Activated CD8-positive, alpha-beta memory T cell treated with anti-CD3 and anti-CD28 coated beads, Interleukin-2, amount 50 U/mL, for 24 hours (primary cell): ENCODE results near the gene SLAMF1.

Source experiments
- DNase-seq: peaks from one replicate; pipeline ENCODE4 v3.0.0-alpha.2; 2020; ENCODE audit errors: extremely low read depth

The SLAMF1 gene

DNA sequence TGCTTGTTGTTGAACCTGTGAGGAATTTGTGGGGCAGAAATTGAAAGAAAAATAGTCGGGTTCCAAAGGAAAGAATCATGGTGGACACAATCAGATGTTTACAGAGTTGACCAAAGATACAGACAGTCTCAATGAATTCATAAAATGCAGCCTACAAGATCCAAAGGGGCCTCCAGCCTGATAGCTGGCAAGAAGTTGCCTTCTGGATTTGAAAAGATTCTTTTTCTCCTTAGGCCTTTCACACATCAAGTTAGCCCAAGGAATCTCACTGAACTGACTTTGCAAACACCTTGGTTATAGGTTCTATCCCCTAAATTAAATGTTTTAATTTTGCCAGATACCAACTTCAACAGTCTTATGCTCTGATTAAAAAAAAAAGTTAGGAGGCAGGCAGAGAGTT, 21.5 kb downstream of the SLAMF1 start:
- no peak for DNase-seq

DNA sequence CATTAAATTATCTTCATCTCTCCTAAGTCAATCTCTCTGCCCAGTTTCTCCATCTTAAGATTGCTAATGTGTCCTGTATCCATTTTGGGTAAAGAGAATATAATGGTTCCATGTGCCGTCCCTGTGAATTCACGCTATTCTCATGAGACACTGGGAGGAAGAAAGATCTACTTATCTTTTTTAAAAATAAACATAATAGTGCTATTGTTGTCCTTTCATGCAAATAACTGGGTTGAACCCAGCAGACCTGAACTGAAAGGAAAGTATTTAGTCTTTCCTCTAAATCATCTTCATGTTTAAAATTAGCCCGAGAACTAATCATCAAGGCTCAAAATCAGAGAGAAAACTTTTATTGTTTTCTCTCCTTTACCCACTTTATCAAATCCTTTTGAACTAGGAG, 22.4 kb downstream of the SLAMF1 start:
- DNase-seq: no peak

DNA sequence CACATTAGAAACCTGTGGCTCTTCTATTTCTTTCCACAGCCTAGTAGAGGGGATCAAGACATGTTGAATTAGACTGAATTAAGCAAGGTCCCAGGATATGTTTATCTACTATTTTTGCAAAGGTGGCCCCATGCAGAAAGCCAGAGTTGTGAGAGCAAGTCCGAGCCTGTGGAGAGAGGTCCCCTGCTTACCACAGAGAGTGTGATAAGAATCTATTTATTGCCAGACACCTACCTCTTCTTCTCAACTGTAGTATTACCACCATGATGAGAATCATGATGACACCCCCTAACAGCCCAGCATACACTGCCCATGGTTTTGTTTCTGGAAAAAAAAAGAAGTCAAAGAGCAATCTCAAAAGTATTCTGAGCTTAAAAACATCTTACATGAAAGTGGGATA, 23.0 kb downstream of the SLAMF1 start:
- no peak for DNase-seq

DNA sequence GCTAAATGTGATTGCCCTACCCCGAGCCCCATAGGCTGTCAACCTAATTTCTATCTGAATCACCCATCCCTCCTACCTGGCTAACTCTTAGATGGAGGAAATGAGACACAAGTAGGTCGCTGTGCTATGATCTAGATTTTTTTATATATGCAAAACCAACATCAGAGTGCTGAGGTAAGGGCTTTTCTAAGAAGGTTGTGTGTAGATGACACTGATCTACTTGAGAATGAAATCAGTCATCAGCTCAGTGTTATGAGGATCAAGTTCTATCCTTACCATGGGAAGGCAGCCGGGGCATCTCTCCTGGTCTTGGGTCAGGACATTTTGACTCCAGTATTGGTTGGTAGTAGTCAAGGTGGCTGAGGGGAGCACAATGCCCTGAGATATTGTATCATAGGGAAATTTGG, 23.6 kb downstream of the SLAMF1 start:
- DNase-seq: no peak

DNA sequence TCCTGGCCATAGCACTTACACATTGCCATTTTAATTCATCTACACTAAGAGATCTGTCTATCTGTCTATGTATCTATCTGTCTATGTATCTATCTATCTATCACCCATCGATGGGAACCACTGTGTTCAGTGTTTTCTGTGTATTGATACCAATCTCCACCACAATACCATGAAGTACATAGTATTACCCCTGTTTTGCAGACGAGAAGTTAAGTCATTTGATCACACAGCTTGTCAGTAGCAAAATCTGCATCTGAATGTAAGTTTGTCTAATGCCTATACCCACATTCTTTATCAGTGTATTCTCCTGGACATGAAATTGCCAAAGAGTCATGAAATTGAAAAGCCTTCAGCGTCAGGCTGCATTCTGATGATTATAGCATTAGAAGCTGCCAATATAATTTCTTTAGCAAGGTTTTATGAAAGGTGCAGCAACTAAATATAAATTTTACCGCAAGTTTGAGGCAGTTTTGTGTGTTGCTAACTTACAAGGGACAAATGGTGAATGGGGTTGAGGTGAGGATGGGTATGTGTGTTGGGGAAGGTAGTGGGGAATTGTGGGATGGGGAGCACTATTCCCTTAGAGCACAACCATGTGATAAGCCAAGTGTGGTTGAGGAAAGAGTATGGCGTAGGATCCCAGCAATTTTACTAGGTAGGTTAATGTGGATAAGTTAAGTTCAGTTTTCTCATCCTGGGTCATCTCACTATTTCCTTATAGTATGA, 24.2 kb downstream of the SLAMF1 start:
- no peak for DNase-seq

DNA sequence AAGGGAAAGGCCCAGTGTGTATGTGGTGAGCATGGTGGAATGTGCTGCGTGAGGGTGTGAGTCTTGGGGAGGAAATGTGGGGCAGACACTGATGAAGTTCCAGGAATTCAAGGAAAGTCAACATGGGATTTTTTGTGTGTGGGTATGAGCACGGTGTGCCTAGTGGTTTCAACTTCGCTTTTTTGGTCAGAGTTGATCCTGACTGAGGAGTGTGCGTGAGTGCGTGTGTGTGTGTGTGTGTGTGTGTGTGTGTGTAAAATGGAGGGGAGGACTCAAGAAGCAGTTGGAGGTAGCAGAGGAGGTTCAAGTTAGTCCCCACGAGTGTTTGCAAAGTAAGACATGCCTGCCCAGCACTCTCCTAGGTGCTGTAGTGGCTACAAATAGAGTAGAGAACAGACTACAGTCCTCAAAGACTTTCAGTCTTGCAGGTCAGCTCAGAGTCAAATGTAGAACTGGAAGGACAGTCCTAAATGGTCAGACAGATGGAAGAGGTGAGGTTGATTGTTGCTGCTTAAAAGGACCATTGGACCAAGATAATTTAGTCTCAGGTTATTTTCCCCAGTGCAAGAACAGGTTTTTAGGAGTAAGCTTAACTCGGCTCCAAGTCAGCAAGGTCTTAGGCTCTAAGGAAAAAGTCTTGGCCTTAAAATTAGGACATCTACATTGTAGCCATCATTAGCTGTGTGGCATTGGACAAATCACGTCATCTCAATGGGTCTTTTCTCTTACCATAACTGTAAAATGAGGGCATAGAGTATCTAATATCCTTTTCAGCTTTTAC, 25.0 kb downstream of the SLAMF1 start:
- no peak for DNase-seq

DNA sequence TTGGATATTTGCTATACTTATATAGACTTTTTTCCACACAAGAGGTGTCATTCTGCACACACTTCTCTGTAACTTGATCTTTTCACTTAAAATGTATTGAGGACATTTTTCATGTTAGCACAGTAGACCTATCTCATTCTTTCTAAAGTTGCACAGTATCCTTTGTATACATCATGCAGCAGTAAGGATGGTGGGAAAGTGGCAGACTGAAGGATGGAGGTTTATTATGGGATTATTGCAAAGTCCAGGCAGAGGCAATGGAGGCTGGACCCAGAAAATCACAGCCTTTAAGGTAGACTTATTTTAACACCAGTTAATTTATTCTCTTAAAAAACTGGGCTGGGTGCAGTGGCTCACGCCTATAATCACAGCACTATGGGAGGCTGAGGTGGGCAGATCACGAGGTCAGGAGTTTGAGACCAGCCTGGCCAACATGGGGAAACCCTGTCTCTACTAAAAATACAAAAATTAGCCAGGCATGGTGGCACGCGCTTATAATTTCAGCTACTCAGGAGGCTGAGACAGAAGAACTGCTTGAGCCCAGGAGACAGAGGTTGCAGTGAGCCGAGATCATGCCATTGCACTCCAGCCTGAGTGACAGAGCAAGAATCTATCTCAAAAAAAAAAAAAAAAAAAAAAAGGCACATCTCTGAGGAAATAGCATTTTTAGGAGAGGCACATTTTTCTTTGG, 25.8 kb downstream of the SLAMF1 start:
- DNase-seq: no peak

DNA sequence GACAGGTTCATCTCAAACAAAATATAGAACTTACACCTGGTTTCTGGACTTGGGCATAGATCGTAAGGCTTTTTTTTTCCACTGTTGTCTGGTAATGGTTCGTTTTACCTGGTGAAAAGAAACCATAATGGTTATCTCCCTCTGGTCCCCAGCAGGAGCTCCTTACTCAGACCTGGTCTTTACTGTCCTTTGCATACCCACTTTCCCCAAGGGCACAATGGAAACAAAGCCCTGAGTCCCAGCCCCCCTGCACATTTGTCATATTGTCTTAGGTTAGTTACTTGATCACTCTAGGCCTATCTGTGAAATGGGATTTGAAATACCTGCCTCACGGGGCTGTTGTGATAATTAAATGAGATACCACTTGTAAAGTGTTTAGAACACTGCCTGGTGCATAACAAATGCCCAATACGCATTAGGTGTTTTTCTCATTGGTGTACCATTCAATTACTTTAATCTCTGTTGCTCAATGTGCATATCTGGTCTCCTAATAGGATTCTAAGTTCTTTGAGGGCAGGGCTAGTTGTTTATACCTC, 27.0 kb downstream of the SLAMF1 start:
- no peak for DNase-seq

DNA sequence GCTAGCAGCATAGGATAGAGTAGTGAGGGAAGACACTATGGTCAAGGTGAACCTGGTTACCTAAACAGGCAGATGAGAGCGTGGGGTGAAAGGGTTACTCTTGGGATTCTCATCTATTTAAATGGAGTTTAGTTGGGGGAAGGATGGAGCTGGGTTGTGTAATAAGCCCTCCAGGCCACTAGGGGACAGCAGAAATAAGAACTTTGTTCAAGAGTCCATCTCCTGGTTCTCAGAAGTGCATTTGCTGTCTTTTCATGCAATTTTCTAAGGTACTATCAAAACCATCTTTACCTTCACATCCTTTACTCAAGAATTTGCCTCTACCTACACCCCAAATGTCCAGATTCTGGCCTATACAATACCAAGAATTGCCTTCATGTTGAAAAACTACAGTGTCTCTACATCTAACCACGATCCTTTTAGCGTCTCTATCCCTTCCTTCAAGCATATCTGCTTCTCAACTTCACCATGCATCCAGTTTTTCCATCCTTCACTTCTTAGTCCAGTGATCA, 28.0 kb downstream of the SLAMF1 start:
- DNase-seq: no peak

DNA sequence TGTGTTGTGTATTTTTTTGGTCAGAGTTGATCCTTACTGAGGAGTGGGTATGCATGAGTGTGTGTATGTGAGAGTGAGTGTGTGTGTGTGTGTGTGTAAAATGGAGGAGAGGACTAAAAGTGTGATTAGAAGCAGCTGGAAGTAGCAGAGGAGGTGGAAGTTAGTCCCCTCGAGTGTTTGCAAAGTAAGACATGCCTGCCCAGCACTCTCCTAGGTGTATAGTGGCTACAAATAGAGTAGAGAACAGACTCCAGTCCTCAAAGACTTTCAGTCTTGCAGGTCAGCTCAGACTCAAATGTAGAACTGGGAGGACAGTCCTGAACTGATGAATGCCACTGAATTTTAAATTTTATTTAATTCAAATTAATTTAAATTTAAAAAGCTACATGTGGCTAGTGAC, 28.5 kb downstream of the SLAMF1 start:
- DNase-seq: no peak

DNA sequence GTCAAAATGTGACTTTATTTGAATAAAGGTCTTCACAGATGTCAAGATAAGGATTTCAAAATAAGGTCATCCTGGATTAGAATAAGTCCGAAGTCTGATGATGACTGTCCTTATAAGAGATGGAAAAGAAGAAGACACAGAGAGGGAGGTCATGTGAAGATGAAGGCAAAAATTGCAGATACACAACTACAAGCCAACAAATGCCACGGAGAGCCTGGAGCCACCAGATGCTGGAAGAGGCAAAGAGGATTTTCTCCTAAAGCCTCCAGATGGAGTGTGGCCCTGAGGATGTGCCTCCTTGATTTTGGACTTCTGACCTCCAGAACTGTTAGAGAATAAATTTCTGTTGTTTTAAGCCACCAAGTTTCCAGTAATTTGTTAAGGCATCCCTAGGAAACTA, 31.2 kb downstream of the SLAMF1 start:
- DNase-seq: no peak

DNA sequence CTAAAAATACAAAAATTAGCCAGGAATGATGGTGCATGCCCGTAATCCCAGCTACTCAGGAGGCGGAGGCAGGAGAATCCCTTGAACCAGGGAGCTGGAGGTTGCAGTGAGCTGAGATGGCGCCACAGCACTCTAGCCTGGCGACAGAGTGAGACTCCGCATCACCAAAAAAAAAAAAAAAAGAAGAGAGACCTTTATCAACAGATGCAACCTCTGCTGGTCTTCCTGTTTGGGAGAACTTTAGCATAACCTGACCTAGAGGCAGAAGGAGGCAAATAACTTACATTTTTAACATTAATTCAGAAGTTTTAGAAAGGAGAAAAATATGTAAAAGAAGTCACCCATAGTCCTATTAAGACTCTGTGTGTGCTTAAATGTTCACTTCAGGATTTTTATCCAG, 32.4 kb downstream of the SLAMF1 start:
- no peak for DNase-seq

DNA sequence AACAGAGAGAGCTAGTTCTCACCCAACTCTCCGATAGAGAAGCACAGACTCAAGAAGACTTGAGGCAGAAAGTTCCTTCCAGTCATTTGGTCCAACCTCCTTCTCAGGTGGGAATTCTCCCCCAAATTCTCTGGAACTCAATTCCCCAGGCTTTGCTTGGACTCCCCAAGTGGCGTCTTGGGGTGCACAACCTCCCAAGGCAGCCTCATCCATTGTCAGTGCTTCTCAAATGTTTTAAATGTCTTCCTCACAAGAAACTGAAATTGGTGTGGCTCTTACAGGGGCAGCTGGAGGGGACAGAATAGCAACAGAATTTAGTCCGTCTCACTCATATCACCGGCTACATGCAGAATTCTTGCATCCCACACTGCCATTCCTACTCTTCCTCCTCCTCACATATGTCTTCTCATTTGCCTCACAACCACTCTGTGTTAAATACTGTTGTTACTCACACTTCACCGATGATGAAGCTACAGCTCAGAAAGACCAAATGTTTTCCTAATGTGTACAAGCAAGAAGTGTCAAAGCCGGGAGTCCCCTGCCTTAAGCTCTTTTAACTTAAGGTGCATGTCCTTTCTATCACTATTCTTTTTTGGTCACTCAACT, 34.1 kb downstream of the SLAMF1 start:
- no peak for DNase-seq

DNA sequence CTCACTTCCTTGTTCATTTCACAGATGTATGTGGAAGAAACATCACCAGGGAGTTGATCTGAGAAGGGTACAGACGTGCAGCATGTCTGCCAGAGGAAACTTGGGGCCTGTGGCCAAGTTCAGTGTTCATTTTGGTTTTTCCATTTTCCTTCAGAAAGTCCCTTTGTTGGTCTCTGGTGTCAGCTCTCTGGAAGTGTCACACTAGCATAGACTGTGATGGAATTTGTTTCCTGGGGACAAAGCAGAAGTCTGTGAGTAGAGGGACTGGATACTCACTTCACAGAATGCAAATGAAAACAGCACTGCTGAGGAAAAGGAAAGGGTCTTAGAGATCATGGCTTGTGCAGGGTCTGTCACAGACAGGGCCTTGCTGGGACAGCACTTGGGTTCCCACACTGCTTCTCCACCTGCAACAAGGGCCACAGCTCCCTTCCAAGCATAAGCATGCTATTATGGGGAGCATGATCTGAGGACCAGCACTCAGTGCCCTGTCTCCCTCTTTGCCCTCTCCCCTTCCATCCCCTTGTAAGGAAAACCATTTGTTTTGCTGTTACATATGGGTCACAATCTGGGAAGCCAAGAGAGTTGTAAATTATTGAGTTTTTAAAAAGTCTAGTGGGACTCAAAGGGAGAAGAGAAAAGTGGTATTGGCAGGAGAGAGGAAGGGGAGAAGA, 36.1 kb downstream of the SLAMF1 start:
- no peak for DNase-seq

DNA sequence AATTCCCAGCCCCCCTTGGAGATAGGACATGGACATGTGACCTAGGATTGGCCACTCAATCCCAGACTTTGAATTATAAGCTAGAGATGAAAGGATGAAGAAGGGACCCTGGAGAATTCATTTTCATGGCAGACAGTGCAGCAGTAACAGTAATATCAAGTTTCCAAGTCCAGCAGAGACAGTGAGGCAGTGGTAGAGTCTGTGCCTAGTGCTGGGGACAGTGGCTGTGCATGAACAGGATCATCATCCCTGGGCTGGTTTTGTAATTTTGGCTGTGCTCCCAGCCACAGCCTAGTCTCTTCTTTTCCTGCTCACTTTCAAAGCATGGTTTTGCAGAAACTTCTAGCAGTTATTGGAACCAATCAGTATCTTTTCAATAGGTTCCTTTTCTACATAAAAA, 37.9 kb downstream of the SLAMF1 start:
- DNase-seq: no peak

DNA sequence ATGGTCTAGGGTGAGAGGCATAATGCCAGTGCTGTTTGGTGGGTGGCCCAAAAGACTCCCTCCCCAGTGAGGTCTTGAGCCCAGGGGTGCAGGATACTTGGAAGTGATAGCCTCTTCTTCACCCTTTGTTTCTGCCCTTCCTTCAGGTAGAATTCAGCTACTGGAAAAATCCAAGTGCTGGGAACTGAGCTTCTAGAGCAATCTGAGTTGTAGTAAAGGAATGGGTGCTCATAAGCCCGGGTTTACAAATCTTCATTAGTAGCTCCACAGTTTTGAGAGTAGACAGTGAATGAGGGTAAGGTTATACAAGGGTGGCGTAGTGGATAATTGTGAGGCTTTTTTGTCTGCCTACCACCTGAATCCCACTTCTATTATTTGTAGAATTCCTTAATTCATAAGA, 38.3 kb downstream of the SLAMF1 start:
- no peak for DNase-seq

DNA sequence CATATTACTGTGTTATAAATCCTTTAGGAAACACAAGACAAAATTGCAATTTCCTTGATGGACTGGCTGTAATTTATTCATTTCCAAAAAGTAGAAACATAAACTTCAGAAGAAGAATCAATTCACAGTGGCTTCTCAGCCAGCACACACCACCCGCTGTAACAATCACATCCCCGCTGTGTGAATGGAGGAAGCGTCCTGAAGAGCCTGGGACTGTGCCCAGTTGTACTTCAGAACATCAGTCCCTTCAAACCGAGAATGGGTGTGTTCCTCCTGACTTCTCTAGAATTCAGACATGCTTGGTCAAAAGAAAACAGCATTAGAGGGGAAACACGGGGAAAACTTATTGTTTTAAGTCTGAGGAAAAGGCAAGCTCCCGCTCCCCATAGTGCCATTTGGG, 38.8 kb downstream of the SLAMF1 start:
- no peak for DNase-seq

DNA sequence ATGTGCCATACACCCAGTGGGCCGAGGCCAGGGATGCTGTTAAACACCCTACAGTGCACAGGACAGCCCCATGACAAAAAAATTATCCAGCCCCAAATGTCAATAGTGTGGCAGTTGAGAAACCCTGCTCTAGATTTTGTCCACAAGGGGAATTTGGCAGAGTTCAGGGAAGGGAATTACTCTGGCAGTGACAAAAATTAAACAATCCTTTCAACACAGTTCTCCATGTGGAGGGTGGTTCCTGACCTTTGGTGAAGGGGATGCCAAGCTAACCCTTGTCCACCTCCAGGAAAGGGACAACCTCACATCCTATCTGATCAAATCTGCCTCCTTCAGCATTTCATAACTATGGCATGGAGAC, 39.2 kb downstream of the SLAMF1 start:
- DNase-seq: no peak

DNA sequence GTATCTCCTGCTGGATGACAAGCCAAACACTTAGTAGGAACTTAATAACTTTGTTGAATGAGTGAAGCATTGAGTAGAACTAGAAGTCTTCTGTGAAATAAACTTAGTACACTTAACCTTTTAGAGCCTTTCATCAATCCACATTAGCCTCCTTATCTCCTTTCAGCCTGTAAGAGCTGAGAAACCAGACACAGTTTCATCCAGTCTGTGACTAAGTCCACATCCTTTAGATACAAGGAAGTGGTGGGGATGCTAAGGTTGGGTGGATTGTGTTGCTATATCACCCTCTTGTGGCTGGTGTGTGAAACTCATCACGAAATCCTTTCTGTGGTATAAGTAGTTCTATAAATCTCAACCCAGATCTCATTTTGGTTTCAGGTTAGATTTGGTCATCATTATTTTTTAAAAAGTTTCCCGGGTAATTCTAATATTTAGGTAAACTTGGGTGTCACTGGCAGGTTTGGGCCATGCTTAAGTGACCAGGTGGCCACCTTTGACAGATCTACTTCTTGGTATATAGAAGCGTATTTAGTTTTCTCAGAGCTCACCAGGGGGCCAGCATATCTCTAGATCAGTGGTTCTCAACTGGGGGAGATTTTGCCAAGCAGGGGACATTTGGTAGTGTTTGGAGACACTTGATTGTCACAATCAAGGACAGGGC, 39.7 kb downstream of the SLAMF1 start:
- no peak for DNase-seq

DNA sequence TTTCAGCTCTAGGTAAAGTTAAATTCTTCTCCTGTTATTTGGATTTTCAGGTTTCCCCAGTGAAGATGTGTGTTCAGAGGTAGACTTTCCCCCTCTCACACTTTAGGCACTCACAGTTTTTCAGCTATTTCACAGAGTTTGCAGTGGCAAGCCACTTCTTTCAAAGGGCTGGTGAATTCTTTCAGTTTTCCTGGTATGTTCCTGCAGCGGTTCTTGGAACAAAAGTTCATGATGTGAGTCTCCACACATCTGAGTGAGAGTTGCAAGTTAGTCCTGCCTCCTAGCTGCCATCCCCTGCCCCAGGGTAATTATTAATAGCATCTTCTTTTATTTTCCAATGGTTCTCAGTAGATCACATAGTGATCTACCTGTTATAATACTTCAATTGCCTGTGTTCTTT, 40.2 kb downstream of the SLAMF1 start:
- DNase-seq: no peak
